ENCODE data around the gene ZNF521.

DNA sequence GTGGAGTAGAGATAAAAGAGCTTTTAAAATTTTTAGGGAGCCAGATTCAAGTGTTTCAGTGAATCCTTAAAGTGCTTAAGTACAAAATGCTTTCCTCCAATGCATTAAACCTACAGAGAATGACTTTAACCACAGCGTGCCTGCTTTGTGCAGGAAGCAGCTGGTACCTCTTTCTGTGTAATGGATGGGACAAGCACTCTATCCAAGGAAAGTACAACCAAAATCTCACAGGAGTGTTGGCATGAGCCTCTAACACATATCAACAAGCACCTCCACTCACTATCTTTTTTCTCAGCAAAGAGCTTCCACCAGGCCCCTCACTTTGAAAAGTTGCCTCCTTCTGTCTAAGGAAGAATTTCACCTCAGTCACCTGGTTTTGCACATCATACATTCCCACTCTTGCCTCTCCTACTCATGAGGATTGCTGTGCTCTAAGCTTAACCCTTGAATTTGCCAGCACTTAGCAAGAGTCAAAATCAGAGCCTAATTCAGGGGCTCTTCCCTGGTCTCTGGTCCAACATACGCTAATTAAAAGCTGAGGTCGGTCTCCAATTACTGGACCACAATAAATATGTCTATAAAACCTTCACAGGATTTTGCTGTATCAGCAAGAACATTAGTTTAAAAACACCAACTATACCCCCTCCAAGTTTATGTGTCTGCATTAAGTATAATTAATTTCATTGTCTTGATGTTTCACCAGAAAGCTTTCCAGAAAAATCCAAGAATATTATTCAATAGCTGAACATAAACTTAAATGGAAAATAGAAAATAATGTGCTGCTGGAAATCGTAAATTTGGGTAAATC lies 68.9 kb downstream of the ZNF521 start:
- TF ChIP-seq, protein P1, sequence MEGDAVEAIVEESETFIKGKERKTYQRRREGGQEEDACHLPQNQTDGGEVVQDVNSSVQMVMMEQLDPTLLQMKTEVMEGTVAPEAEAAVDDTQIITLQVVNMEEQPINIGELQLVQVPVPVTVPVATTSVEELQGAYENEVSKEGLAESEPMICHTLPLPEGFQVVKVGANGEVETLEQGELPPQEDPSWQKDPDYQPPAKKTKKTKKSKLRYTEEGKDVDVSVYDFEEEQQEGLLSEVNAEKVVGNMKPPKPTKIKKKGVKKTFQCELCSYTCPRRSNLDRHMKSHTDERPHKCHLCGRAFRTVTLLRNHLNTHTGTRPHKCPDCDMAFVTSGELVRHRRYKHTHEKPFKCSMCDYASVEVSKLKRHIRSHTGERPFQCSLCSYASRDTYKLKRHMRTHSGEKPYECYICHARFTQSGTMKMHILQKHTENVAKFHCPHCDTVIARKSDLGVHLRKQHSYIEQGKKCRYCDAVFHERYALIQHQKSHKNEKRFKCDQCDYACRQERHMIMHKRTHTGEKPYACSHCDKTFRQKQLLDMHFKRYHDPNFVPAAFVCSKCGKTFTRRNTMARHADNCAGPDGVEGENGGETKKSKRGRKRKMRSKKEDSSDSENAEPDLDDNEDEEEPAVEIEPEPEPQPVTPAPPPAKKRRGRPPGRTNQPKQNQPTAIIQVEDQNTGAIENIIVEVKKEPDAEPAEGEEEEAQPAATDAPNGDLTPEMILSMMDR (IDR thresholded peaks at IDR 0.05 in 8 of 11, conservative IDR thresholded peaks at IDR 0.05 in 3 of 11), result no peak
- TF ChIP-seq POLR2A (IDR thresholded peaks at IDR 0.05), result no peak
- TF ChIP-seq POLR2AphosphoS5 (IDR thresholded peaks at IDR 0.05), result no peak
